Endothelial cell of umbilical vein (primary cell): ENCODE results near the gene RAB44. TPM values are rescaled to one million over a fixed set of nuclear protein-coding genes. Genes with fewer than 3 reads are reported as not detected.

Source experiments
- BruUV-seq: library from RNA; stranded (reverse); fragments of 400-500 nt; replicated peaks from 2 replicates; lab custom pipeline; 2021; lab: Mats Ljungman, UMichigan
- CTCF ChIA-PET: fragments of 300-600, 350-600 bp; sonication (Branson Sonifier 250); formaldehyde crosslinking; loops from one replicate; lab custom pipeline; 2021; ENCODE audit warnings: antibody characterized with exemption, inconsistent platforms; lab: Charles Lee
- POLR2A ChIA-PET: fragments of 300-600, 350-600 bp; sonication (Branson Sonifier 250); formaldehyde crosslinking; loops from one replicate; lab custom pipeline; 2021; ENCODE audit warnings: antibody characterized with exemption, inconsistent platforms; lab: Charles Lee
- DNase-seq: peaks from one replicate; pipeline ENCODE4 v3.0.0-alpha.2; 2011; ENCODE audit warnings: low read depth, low spot score
- FAIRE-seq: peaks from 2 replicates; lab custom pipeline; 2011; peaks lifted over from hg19 to GRCh38; lab: Jason Lieb, UNC
- H2AFZ ChIP-seq: 2 replicates; pipeline ENCODE4 v1.6.0; 2012; ENCODE audit warnings: low read depth, low read length, control low read depth, inconsistent platforms
- H3K27ac ChIP-seq: 2 replicates; pipeline ENCODE4 v1.5.1; 2011; ENCODE audit warnings: low read depth, mild to moderate bottlenecking, control low read depth, low read length, moderate library complexity; ENCODE audit not compliant: insufficient read depth
- H3K27me3 ChIP-seq, 2 experiments: 2 replicates each; pipeline versions ENCODE4 v1.6.0 to v1.6.1; 2011; ENCODE audit warnings: low read length in 2 of 2, mixed read lengths in 1 of 2; ENCODE audit not compliant: control insufficient read depth in 2 of 2, insufficient read depth in 2 of 2
- H3K36me3 ChIP-seq, 2 experiments: 2 replicates in 1 of 2; 3 replicates in 1 of 2; pipeline ENCODE4 v1.5.1; 2011; ENCODE audit warnings: low read length in 2 of 2, mild to moderate bottlenecking in 1 of 2, moderate library complexity in 1 of 2; ENCODE audit not compliant: control insufficient read depth in 2 of 2, insufficient read depth in 2 of 2; ENCODE audit errors: extremely low read depth in 1 of 2
- H3K4me1 ChIP-seq: 3 replicates; pipeline ENCODE4 v1.5.1; 2011; ENCODE audit warnings: mild to moderate bottlenecking, low read length; ENCODE audit not compliant: control insufficient read depth, insufficient read depth; ENCODE audit errors: extremely low read depth
- H3K4me2 ChIP-seq: 2 replicates; pipeline ENCODE4 v1.6.1; 2011; ENCODE audit warnings: low read length, control low read depth, mixed read lengths; ENCODE audit not compliant: insufficient read depth
- H3K4me3 ChIP-seq, 3 experiments: fragments of 200-600 bp in 1 of 3; sonication (generic), shearing (Covaris generic) in 1 of 3; replicated peaks in 1 of 3; 2 replicates each; pipeline ENCODE4 v1.5.1; 2011 to 2016; ENCODE audit warnings: control low read depth in 3 of 3, low read length in 3 of 3, mild to moderate bottlenecking in 2 of 3, inconsistent platforms in 1 of 3, low read depth in 1 of 3, moderate library complexity in 1 of 3; ENCODE audit not compliant: insufficient read depth in 1 of 3
- H3K79me2 ChIP-seq: 2 replicates; pipeline ENCODE4 v1.6.0; 2012; ENCODE audit warnings: low read length, inconsistent platforms; ENCODE audit not compliant: control insufficient read depth, insufficient read depth
- H3K9ac ChIP-seq: replicated peaks from 2 replicates; pipeline ENCODE3; 2011; ENCODE audit warnings: low read length, control low read depth; ENCODE audit not compliant: insufficient read depth; ENCODE audit errors: extremely low read depth
- H3K9me1 ChIP-seq: replicated peaks from 3 replicates; pipeline ENCODE4 v1.6.0; 2011; ENCODE audit warnings: mild to moderate bottlenecking, low read length; ENCODE audit not compliant: control insufficient read depth, insufficient read depth; ENCODE audit errors: extremely low read depth
- H3K9me3 ChIP-seq: replicated peaks from 2 replicates; pipeline ENCODE4 v1.5.1; 2012; ENCODE audit warnings: low read length, inconsistent platforms; ENCODE audit not compliant: control insufficient read depth, insufficient read depth
- H4K20me1 ChIP-seq: replicated peaks from 2 replicates; pipeline ENCODE3; 2011; ENCODE audit warnings: mild to moderate bottlenecking, low read length; ENCODE audit not compliant: control insufficient read depth, insufficient read depth; ENCODE audit errors: extremely low read depth
- EZH2 ChIP-seq: IDR thresholded peaks from 2 replicates; pipeline ENCODE4 v1.6.1; 2012; ENCODE audit warnings: borderline replicate concordance, low read depth, mild to moderate bottlenecking, moderate library complexity, low read length, inconsistent platforms; ENCODE audit not compliant: severe bottlenecking
- MYC ChIP-seq: IDR thresholded peaks from one replicate; pipeline ENCODE4 v1.6.1; 2011; ENCODE audit warnings: mild to moderate bottlenecking, low read depth, low read length
- POLR2A ChIP-seq: IDR thresholded peaks from 2 replicates; pipeline ENCODE4 v1.6.1; 2012; ENCODE audit warnings: low read depth, mild to moderate bottlenecking, control low read depth, low read length
- dilution Hi-C: fragments of 300-500 bp; cut with MboI; formaldehyde crosslinking; loops from one replicate; pipeline ENCODE4 v1.15.0; 2019; ENCODE audit warnings: low sequenced_read_pairs; ENCODE audit not compliant: extremely low pct_ligation_motif_present
- intact Hi-C: fragments of 100-400 bp; cut with micrococcal nuclease; formaldehyde crosslinking; loops from one replicate; pipeline ENCODE4 v1.10.0; 2022
- polyA plus RNA-seq, 4 experiments: library from polyadenylated mRNA; depleted of rRNA in 3 of 4; stranded (reverse) in 3 of 4; unstranded in 1 of 4; fragments of >200 nt; gene quantifications; 2 replicates each; pipeline versions ENCODE4 v1.2.1 to v1.2.3, GENCODE V29; 2011 to 2012; ENCODE audit warnings: missing spikeins in 1 of 4
- small RNA-seq: library from RNA; depleted of rRNA; stranded (forward); fragments of <200 nt; gene quantifications from one replicate; pipeline ENCODE3, GENCODE V24; 2012; ENCODE audit warnings: low replicate concordance, low read depth; ENCODE audit not compliant: insufficient read depth, insufficient read length
- total RNA-seq: library from RNA; stranded (reverse); gene quantifications from 2 replicates; pipeline ENCODE4 v1.2.3, GENCODE V29; 2021

The RAB44 gene
- total and polyA plus RNA-seq, 2 donors (not counting 3 experiments of a cell fraction or from before 2014, with no cell fraction given): 0.03 to 0.11 TPM

DNA sequence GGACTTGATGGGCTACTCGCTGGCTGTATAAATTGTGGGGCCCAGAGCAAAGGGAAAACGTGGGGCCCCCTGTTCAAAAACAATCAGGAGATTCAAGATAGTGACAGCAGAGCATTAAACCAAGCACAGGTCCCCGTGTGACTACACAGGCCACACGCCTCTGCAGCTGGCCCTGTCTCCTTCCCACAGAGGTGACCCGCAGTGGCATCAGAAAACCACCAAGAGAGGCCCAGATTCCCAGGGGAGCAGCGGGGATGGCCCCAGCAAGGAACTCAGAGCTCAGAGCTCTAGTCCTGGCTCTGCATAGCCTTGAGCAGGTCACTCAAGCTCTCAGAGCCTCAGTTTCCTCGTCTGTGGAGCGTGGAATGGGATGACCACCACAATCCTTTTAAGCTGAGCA is 84.0 kb downstream of the RAB44 start:
- Histone ChIP-seq H4K20me1 (no peaks in the 10 kb centered on the region), H3K9ac (no peak overlapping the region), H3K9me1 (no peaks in the 10 kb centered on the region), H2AFZ (no peak overlapping the region), H3K79me2 (no peaks in the 10 kb centered on the region), H3K36me3 (peaks cover 0 to 2% of the 10 kb centered on the region in 2 experiments), H3K27me3 (no peaks in the 10 kb centered on the region), H3K4me1 (no peaks in the 10 kb centered on the region), H3K4me2 (no peak overlapping the region), H3K4me3 (no peak overlapping the region), H3K27ac (no peak overlapping the region), H3K9me3 (no peaks in the 10 kb centered on the region)
- intact Hi-C loops: loop anchor here (1.0 kb wide), 1 partner anchor 70 kb away; no protein-coding TSS in a partner anchor
- CTCF ChIA-PET: interaction anchor here (1.2 to 26.6 kb wide), 13 partner anchors 9 to 236 kb away, joined by 4 to 552 read pairs (median 9); no protein-coding TSS in a partner anchor
- dilution Hi-C loops: no loop called here
- TF ChIP-seq MYC: no peak
- no peak for TF ChIP-seq EZH2
- TF ChIP-seq POLR2A: no peak
- no peak for DNase-seq
- POLR2A ChIA-PET: no interaction called here
- FAIRE-seq: no peak
- BruUV-seq: no TSS peak

Small RNAs within 50 kb of the gene (small RNA-seq; reads per million reads assigned to genes)
- not detected for gene RF00019

Other genes starting within 250 kb of the RAB44 start
- 26.9 and 30.3 TPM in 2 replicates for gene STK38, start 150.3 kb upstream of the RAB44 start, total RNA-seq
- gene STK38, start 150.3 kb upstream of the RAB44 start, polyA plus RNA-seq: 10.1 and 10.2 TPM in 2 replicates
- 393 and 422 TPM in 2 replicates for gene SRSF3, start 103.5 kb upstream of the RAB44 start, total RNA-seq
- 308 and 317 TPM in 2 replicates for gene SRSF3, start 103.5 kb upstream of the RAB44 start, polyA plus RNA-seq
- 170 and 199 TPM in 2 replicates for gene CDKN1A, start 19.1 kb upstream of the RAB44 start, total RNA-seq
- gene CDKN1A, start 19.1 kb upstream of the RAB44 start, polyA plus RNA-seq: 238 and 282 TPM in 2 replicates
- gene CPNE5, start 141.6 kb downstream of the RAB44 start, total RNA-seq: 18.8 and 32.1 TPM in 2 replicates
- gene CPNE5, start 141.6 kb downstream of the RAB44 start, polyA plus RNA-seq: 49.4 and 55.8 TPM in 2 replicates
- gene PPIL1, start 177.0 kb downstream of the RAB44 start, total RNA-seq: 33.8 and 35.6 TPM in 2 replicates
- gene PPIL1, start 177.0 kb downstream of the RAB44 start, polyA plus RNA-seq: 28.6 and 30.8 TPM in 2 replicates
- 34.0 and 36.4 TPM in 2 replicates for gene C6orf89, start 188.1 kb downstream of the RAB44 start, total RNA-seq
- gene C6orf89, start 188.1 kb downstream of the RAB44 start, polyA plus RNA-seq: 16.6 and 18.2 TPM in 2 replicates